Gastroesophageal sphincter (tissue), 2 donors: Measurements from ENCODE around the gene ANKRD24.

ENCODE experiments used
- EP300 ChIP-seq: sonication (generic); formaldehyde crosslinking; IDR thresholded peaks from one replicate; pipeline ENCODE4 v1.6.1; 2017; ENCODE audit warnings: antibody characterized with exemption, mild to moderate bottlenecking
- POLR2AphosphoS5 ChIP-seq: sonication (generic); formaldehyde crosslinking; IDR thresholded peaks from one replicate; pipeline ENCODE4 v1.6.1; 2017; ENCODE audit warnings: antibody characterized with exemption

DNA sequence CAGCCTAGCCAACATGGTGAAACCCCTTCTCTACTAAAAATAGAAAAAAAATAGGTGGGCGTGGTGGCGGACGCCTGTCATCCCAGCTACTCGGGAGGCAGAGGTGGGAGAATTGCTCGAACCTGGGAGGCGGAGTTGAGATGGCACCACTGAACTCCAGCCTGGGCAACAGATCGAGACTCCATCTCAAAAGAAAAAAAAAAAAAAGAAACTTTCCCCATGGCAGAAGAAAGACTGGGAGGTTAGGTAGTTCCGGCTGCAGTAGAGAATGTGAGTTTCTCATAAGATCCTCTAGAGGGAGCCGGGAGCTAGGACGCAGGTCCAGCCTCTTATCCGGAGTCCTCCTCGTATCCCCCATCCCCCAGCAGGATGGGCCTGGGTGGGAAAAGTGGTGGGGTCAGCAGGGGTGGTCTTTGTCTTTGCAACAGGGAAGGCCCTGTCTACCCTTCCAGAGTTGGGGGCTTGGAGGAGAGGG lies 42.2 kb upstream of the ANKRD24 start:
- TF ChIP-seq POLR2AphosphoS5 (no peak), EP300 (no peak)
